ENCODE data around the gene OVOL1. TPM values are rescaled to one million over a fixed set of nuclear protein-coding genes. Genes with fewer than 3 reads are reported as not detected.

Gene OVOL1
- total RNA-seq, 1 donor from 2014 or later, result not detected

GRCh38 chr11:65778431-65778900, 8.4 kb upstream of the OVOL1 start:
- DNase-seq, result no peak

GRCh38 chr11:65778901-65779668, 7.8 kb upstream of the OVOL1 start:
- DNase-seq, result no peak

GRCh38 chr11:65779669-65779918, 7.3 kb upstream of the OVOL1 start:
- DNase-seq, result no peak

- DNase-seq, result peak; percentile 45
Observed at GRCh38 chr11:65779919-65780769, 6.7 kb upstream of the OVOL1 start.

GRCh38 chr11:65780770-65781151, 6.1 kb upstream of the OVOL1 start, which contains the start of gene AP5B1:
AP5B1 (minus strand) TSS chr11:65780976; CDS start chr11:65780591, 385 bp downstream.
- peak; percentile 41 for DNase-seq

GRCh38 chr11:65781152-65781961, 5.5 kb upstream of the OVOL1 start:
- DNase-seq, result no peak

DNA sequence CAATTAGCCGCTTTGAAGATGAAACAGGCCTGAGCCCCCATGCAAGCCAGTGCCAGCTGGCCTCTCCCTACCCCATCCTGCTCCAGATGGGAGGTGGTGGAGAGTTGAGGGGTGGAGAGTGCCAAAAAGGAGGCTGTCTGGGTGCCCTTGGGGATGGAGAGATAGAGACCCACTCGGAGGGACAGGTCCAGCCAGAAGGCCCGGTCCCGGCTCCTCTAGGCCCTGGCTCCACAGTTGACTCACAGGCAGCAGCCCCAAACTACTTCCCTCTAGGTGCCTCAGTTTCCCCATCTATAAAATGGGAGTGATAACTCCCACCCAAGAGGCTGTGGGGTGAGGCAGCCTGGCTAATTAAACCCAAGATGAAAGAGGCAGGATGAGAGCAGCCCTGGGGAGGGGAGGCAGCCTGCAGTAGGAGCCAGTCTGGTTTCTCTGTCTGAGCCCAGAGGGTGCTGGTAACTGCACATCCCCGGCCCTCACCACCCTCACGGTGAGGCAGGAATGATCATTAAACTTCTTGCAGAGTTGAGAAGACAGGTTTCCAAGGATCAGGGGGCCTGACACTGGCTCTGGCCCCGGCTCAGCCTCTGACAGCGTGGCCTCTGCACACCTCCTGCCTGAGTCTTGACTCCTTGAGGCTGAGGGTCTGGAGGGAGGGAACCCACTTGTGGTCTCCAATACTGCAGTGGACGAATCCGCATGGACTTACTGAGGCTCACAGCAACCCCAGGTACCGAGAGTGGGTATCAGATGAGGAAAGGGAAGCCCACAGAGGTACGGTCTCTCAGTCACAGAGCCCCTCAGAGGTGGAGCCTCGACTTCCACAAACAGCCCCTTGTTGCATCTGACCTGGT, 4.7 kb upstream of the OVOL1 start:
- DNase-seq, result no peak

GRCh38 chr11:65782816-65783228, 4.0 kb upstream of the OVOL1 start:
- no peak for DNase-seq

- DNase-seq, result no peak
Observed at GRCh38 chr11:65785319-65786007, 1.4 kb upstream of the OVOL1 start.

DNA sequence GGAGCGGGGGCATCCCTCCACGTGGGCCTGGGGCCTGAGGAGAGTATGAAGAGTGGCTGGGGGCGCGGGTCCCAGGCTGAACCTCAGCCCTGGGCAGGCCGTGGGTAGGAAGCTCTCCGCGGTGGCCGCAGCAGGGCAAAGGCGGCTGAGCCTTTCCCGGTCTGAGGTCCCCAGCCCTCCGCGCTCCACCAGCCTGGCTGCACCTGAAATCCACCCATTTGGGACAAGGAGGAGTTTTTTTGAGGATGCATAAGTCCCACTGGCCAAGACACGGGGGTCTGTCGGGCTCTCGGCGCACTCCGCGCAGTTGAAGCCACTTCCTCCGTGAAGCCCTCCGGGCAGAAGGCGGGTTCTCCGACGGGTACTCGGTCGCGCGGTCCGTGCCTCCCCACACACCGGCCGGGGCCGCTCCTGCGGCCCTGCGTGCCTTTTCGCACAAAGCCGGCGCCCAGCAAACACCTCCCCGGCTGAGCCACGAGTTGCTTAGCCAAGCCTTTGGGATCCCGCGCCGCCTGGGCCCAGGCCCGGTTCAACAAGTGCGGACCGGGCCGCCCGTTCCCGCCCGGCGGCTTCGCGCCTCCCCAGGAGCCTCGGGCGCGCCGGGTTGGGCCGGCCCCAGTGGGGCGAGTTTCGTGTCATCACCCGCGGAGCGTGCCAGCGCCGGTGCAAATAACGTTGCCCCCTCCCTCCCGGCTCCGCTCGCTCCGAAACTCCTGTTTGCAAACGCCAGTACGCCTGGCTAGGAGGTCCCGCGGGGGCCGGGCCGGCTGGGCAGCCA, 666 bp upstream of the OVOL1 start:
- no peak for DNase-seq

DNA sequence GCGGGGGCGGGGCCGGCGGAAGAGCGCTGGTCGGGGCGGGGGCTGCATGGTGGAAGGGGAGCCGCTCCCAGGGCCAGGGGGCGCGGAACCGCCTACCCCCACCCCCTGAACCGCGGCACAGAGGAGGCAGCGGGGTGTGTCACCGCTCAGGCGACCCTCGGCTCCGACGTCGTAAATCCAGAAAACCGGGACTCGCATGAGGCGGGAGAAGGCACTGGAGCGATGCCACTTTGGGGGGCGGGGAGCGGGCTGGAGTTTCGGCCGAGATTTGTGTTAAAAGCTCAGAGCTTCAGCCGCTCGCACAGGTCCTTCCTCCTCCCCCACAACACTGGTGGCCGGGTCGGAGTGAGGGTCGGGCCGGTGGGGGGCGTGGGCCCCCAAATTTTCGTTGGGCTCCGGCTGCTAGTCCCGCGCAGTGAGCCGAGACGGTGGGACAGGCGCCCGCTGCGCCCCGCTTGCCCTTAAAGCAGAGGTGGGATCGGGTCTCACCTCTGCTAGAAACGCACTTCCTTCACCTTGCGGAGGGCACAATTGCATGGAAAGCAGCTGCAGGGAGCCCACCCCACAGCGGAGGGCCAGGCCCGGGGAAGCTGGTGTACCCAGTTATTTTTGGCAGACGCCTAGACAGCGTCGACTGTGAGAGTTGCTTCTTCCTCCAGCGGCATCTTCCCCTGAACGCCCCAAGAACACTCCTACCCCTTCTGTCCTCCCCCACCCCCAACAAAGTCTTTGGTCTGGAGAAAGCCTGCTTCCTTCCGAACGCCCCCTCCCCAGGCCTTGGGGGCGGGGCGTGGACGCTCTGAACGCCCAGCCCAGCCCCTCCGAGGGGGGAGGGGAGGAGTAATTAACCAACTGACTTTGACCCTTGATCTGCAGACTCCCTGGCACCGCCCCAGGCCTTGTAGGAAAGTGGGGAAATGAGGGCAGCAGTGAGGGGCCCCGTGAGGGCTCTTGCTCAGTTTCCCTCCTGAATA, 1.1 kb downstream of the OVOL1 start:
- DNase-seq, result no peak

DNA sequence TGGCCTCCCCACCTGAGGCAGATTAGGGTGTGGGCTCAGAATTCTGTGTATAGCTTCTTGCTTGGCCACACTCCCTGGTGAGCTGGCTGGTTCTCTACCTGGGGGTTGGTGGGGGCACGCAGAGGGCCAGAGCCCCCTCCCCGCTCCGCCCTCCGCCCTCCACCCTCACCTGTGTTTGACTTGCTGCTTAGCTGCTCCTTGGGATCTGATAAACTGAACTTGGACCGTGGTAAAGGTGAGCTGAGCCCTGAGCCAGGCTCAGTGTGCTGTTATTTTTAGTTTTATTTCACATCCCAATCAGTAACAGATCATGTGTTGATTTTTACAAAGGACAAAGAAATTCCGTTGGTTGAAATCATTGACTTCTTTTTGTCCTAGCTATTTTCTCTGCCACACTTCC, 2.0 kb downstream of the OVOL1 start:
- no peak for DNase-seq

GRCh38 chr11:65789230-65790103, 2.6 kb downstream of the OVOL1 start:
- no peak for DNase-seq

GRCh38 chr11:65790104-65790901, 3.4 kb downstream of the OVOL1 start:
- no peak for DNase-seq

- no peak for DNase-seq
Observed at GRCh38 chr11:65790902-65791650, 4.2 kb downstream of the OVOL1 start.

- no peak for DNase-seq
Observed at GRCh38 chr11:65791719-65792213, 4.9 kb downstream of the OVOL1 start.
